IgD-negative memory B cell (primary cell): ENCODE measurements around the gene RAB39A. TPM values are rescaled to one million over a fixed set of nuclear protein-coding genes. Genes with fewer than 3 reads are reported as not detected.
"Not testable (repeated sequence)": the region's sequence is repeated elsewhere in the genome, so short reads cannot be mapped to it uniquely, and the experiment has no call there.

Experiments used
- H3K27ac Mint-ChIP-seq, 3 donors: one replicate each; pipeline ENCODE4 v1.8.0; 2020 to 2022; ENCODE audit warnings: mild to moderate bottlenecking in 3 of 3, mixed read lengths in 3 of 3, moderate library complexity in 1 of 3
- H3K27me3 Mint-ChIP-seq: one replicate; pipeline ENCODE4 v1.8.0; 2021; ENCODE audit warnings: mixed read lengths
- H3K36me3 Mint-ChIP-seq: one replicate; pipeline ENCODE4 v1.8.0; 2020; ENCODE audit warnings: mild to moderate bottlenecking, mixed read lengths
- H3K4me1 Mint-ChIP-seq, 3 donors: one replicate each; pipeline ENCODE4 v1.8.0; 2020 to 2022; ENCODE audit warnings: mixed read lengths in 3 of 3, mild to moderate bottlenecking in 1 of 3
- H3K4me3 Mint-ChIP-seq, 4 donors: one replicate each; pipeline ENCODE4 v1.8.0; 2020 to 2022; ENCODE audit warnings: mild to moderate bottlenecking in 4 of 4, mixed read lengths in 4 of 4, moderate library complexity in 3 of 4
- H3K9me3 Mint-ChIP-seq, 3 donors: one replicate each; pipeline ENCODE4 v1.8.0; 2020 to 2021; ENCODE audit warnings: mixed read lengths in 3 of 3, mild to moderate bottlenecking in 1 of 3
- polyA plus RNA-seq: library from polyadenylated mRNA; unstranded; fragments of 300-500 nt; fragmentation: Illumina TruSeq; gene quantifications from one replicate; pipeline ENCODE4 v1.2.3, GENCODE V29; 2021

RAB39A gene
- polyA plus RNA-seq, result 0.69 TPM

GRCh38 chr11:107928046-107928766, at the start of gene RAB39A:
Gene RAB39A, plus strand, starts transcription at chr11:107928448. Its CDS starts 121 bp downstream, at chr11:107928569.
- peak within 1 kb of the TSS; percentile 37 to 86 (median 80) for H3K27ac Mint-ChIP-seq
- H3K9me3 Mint-ChIP-seq, result no peaks in the 10 kb centered on the region
- peaks cover 15 to 33% (median 26%) of the 10 kb centered on the region in 3 donors for H3K4me1 Mint-ChIP-seq
- H3K4me3 Mint-ChIP-seq, result peak within 1 kb of the TSS; percentile 88 to 97 (median 92)
- peaks cover under 1% of the 10 kb centered on the region for H3K36me3 Mint-ChIP-seq
- peaks cover 2% of the 10 kb centered on the region for H3K27me3 Mint-ChIP-seq

DNA sequence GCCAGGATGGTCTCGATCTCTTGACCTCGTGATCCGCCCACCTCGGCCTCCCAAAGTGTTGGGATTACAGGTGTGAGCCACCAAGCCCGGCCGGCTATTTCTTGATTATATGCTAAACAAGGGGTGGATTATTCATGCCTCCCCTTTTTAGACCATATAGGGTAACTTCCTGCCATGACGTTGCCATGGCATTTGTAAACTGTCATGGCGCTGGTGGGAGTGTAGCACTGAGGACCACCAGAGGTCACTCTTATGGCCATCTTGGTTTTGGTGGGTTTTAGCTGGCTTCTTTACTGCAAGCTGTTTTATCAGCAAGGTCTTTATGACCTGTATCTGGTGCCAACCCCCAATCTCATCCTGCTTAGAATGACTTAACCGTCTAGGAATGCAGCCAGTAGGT, 46.8 kb upstream of the RAB39A start:
- not testable (repeated sequence) for H3K4me1 Mint-ChIP-seq, H3K27me3 Mint-ChIP-seq, H3K36me3 Mint-ChIP-seq

DNA sequence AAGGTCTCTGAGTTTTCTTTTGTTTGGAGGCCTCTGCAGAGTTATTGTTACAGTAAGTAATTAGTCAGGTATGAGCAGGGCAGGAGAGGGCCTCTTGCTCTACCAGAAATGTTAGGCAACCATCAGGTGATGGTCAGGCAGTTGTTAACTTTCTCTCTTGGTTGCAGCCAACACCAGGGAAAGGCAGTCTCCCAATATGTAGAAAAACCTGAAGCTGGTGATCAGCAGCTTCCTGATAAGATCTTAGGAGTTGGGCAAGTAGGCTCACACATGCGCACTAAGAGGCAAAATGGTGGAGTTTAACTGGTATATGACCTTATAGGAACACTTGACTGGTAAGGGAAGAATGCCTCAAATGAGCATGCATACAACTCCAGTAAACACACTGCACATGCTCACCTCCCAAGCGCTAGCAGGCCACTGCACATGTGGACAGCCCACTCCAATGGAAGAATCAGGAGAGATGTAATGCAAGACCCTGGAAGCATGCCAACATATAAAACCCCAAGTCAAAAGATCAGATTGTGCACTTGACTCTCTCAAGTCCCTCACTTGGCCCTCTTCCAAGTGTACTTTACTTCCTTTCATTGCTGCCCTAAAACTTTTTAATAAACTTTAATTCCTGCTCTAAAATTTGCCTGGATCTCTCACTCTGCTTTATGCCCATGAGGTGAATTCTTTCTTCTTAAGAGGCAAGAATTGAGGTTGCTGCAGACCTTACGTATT, 46.0 kb upstream of the RAB39A start:
- H3K4me3 Mint-ChIP-seq, result no peak overlapping the region
- no peak overlapping the region for H3K27ac Mint-ChIP-seq
- H3K4me1 Mint-ChIP-seq, result no peaks in the 10 kb centered on the region
- H3K27me3 Mint-ChIP-seq, result no peaks in the 10 kb centered on the region
- H3K36me3 Mint-ChIP-seq, result no peaks in the 10 kb centered on the region
- no peaks in the 10 kb centered on the region for H3K9me3 Mint-ChIP-seq

More for the DNA sequence above, 46.8 kb upstream of the RAB39A start:
- H3K27ac Mint-ChIP-seq, H3K9me3 Mint-ChIP-seq, H3K4me3 Mint-ChIP-seq: not testable (repeated sequence)

- no peaks in the 10 kb centered on the region for H3K9me3 Mint-ChIP-seq
- no peaks in the 10 kb centered on the region for H3K36me3 Mint-ChIP-seq
- H3K27me3 Mint-ChIP-seq, result peaks cover 3% of the 10 kb centered on the region
- peaks cover 0 to 1% (median 0%) of the 10 kb centered on the region in 3 donors for H3K4me1 Mint-ChIP-seq
- H3K27ac Mint-ChIP-seq, result no peak overlapping the region
- no peak overlapping the region for H3K4me3 Mint-ChIP-seq
Observed at GRCh38 chr11:107898270-107898669, 30.0 kb upstream of the RAB39A start.

DNA sequence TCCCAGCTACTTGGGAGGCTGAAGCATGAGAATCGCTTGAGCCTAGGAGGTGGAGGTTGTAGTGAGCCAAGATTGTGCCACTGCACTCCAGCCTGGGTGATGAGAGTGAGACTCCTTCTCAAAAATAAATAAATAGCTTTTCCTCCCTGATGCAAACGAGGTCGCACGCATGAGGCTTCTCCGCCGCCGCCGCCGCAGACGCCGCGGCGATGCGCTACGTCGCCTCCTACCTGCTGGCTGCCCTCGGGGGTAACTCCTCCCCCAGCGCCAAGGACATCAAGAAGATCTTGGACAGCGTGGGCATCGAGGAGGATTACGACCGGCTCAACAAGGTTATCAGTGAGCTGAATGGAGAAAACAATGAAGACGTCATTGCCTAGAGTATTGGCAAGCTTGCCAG, 20.0 kb upstream of the RAB39A start:
- Mint-ChIP-seq H3K4me1 (no peaks in the 10 kb centered on the region), H3K27me3 (peaks cover 6% of the 10 kb centered on the region), H3K9me3 (no peaks in the 10 kb centered on the region), H3K36me3 (no peaks in the 10 kb centered on the region), H3K27ac (no peak overlapping the region), H3K4me3 (no peak overlapping the region)

GRCh38 chr11:107912415-107912814, 15.8 kb upstream of the RAB39A start:
- H3K27ac Mint-ChIP-seq, H3K4me1 Mint-ChIP-seq, H3K36me3 Mint-ChIP-seq, H3K9me3 Mint-ChIP-seq, H3K4me3 Mint-ChIP-seq: not testable (repeated sequence)
- peaks cover 16% of the 10 kb centered on the region for H3K27me3 Mint-ChIP-seq

- no peaks in the 10 kb centered on the region for H3K9me3 Mint-ChIP-seq
- H3K27me3 Mint-ChIP-seq, result peaks cover 11% of the 10 kb centered on the region
- H3K4me3 Mint-ChIP-seq, result no peak overlapping the region
- no peaks in the 10 kb centered on the region for H3K36me3 Mint-ChIP-seq
- no peak overlapping the region for H3K27ac Mint-ChIP-seq
- H3K4me1 Mint-ChIP-seq, result peaks cover 0 to 4% (median 3%) of the 10 kb centered on the region in 3 donors
Observed at GRCh38 chr11:107915229-107915628, 13.0 kb upstream of the RAB39A start.

GRCh38 chr11:107916671-107917241, 11.5 kb upstream of the RAB39A start:
- H3K4me1 Mint-ChIP-seq, result peaks cover 0 to 4% (median 3%) of the 10 kb centered on the region in 3 donors
- H3K4me3 Mint-ChIP-seq, result no peak overlapping the region
- no peaks in the 10 kb centered on the region for H3K9me3 Mint-ChIP-seq
- H3K27me3 Mint-ChIP-seq, result peaks cover 11% of the 10 kb centered on the region
- no peak overlapping the region for H3K27ac Mint-ChIP-seq
- no peaks in the 10 kb centered on the region for H3K36me3 Mint-ChIP-seq

DNA sequence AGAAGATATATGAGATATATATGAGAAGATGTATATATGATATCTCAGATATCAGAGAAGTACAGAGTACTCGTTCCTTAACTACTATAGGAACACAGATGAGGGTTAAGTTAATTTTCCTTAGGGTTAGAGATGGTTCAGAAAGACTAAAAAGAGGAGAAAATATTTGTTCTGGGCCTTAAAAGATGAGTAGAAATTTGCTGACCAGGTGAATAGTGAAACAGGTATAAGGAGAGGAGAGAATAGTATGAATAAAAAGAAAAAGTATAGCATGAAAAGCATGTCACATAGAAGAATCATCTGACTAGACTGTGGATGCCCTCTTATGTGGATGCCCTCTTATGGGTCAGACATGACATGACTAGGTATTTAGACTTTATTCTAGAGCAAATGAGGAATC, 6.3 kb upstream of the RAB39A start:
- H3K36me3 Mint-ChIP-seq, result peaks cover 2% of the 10 kb centered on the region
- H3K4me1 Mint-ChIP-seq, result peaks cover 2 to 21% (median 11%) of the 10 kb centered on the region in 3 donors
- no peaks in the 10 kb centered on the region for H3K9me3 Mint-ChIP-seq
- no peak overlapping the region for H3K27ac Mint-ChIP-seq
- H3K27me3 Mint-ChIP-seq, result peaks cover 2% of the 10 kb centered on the region
- H3K4me3 Mint-ChIP-seq, result peak overlapping the region in 1 of 4 donors; percentile 21

DNA sequence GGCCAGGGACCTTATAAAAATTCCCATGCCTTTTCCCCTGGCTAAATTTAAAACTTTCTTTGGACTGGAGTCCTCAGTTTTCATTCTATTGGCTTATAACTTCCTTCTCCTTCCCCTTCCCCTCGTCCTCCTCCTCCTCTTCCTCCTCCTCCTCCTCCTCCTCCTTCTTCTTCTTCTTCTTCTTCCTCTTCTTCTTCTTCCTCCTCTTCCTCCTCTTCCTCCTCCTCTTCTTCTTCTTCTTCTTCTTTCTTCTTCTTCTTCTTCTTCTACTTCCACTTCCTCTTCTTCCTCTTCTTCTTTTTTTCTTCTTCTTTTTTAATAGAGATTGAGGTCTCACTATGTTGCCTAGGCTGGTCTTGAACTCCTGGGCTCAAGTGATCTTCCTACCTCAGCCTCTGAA, 4.7 kb upstream of the RAB39A start:
- Mint-ChIP-seq H3K4me3 (peak overlapping the region in 1 of 4 donors; percentile 54), H3K4me1 (peaks cover 2 to 27% (median 15%) of the 10 kb centered on the region in 3 donors)
- H3K36me3 Mint-ChIP-seq, H3K9me3 Mint-ChIP-seq, H3K27me3 Mint-ChIP-seq, H3K27ac Mint-ChIP-seq: not testable (repeated sequence)

- Mint-ChIP-seq H3K27ac (peak overlapping the region in 2 of 3 donors; percentile 40 to 83), H3K4me1 (peaks cover 8 to 28% (median 20%) of the 10 kb centered on the region in 3 donors), H3K4me3 (peak overlapping the region in 1 of 4 donors; percentile 36), H3K27me3 (peaks cover 2% of the 10 kb centered on the region), H3K9me3 (no peaks in the 10 kb centered on the region), H3K36me3 (peaks cover 2% of the 10 kb centered on the region)
Observed at GRCh38 chr11:107924306-107924705, 3.9 kb upstream of the RAB39A start.

DNA sequence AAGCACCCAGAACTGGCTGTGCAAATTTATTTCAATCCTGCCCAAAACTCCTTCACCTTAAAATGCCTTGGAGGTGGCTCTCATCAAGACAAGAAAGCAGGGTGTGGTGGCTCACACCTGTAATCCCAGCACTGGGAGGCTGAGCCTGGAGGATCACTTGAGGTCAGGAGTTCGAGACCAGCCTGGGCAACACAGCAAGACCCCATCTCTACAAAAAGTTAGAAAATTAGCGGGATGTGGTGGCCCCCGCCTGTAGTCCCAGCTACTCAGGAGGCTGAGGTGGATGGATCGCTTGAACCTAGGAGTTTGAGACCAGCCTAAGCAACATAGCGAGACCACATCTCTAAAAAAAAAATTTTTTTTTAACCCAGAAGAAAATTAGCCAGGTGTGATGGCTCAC, 689 bp upstream of the RAB39A start:
- no peaks in the 10 kb centered on the region for H3K9me3 Mint-ChIP-seq
- H3K27me3 Mint-ChIP-seq, result peaks cover 2% of the 10 kb centered on the region
- H3K27ac Mint-ChIP-seq, result peak overlapping the region in 2 of 3 donors; percentile 37 to 69
- H3K36me3 Mint-ChIP-seq, result peaks cover 2% of the 10 kb centered on the region
- peak overlapping the region; percentile 88 to 97 (median 90) for H3K4me3 Mint-ChIP-seq
- H3K4me1 Mint-ChIP-seq, result peaks cover 15 to 37% (median 27%) of the 10 kb centered on the region in 3 donors

GRCh38 chr11:107928767-107929507, 689 bp downstream of the RAB39A start:
- Mint-ChIP-seq H3K27ac (peak overlapping the region; percentile 22 to 80 (median 78)), H3K4me3 (peak overlapping the region; percentile 88 to 97 (median 92)), H3K27me3 (peaks cover 2% of the 10 kb centered on the region), H3K4me1 (peaks cover 14 to 28% (median 22%) of the 10 kb centered on the region in 3 donors), H3K9me3 (no peaks in the 10 kb centered on the region), H3K36me3 (no peaks in the 10 kb centered on the region)

GRCh38 chr11:107929611-107930200, 1.5 kb downstream of the RAB39A start:
- no peaks in the 10 kb centered on the region for H3K36me3 Mint-ChIP-seq
- peak overlapping the region; percentile 22 to 80 (median 78) for H3K27ac Mint-ChIP-seq
- H3K4me3 Mint-ChIP-seq, result peak overlapping the region; percentile 88 to 97 (median 92)
- peaks cover 2% of the 10 kb centered on the region for H3K27me3 Mint-ChIP-seq
- H3K4me1 Mint-ChIP-seq, result peaks cover 13 to 21% (median 19%) of the 10 kb centered on the region in 3 donors
- H3K9me3 Mint-ChIP-seq, result no peaks in the 10 kb centered on the region
